ENCODE results near the gene SUV39H2.
"Not testable (repeated sequence)": the region's sequence is repeated elsewhere in the genome, so short reads cannot be mapped to it uniquely, and the experiment has no call there.

SUV39H2 gene

GRCh38 chr10:14876764-14877163 is 1.9 kb upstream of the SUV39H2 start:
- DNase-seq, result no peak

- peak; percentile 14 for DNase-seq
These were observed 660 bp downstream of the SUV39H2 start for GRCh38 chr10:14879124-14879927.

- no peak for DNase-seq
These were observed 1.2 kb downstream of the SUV39H2 start for GRCh38 chr10:14879928-14880193.

GRCh38 chr10:14880229-14880628 is 1.6 kb downstream of the SUV39H2 start:
- DNase-seq, result no peak

- DNase-seq, result peak; percentile 15
These were observed 5.4 kb downstream of the SUV39H2 start for GRCh38 chr10:14884082-14884481.

GRCh38 chr10:14889318-14889717 is 10.7 kb downstream of the SUV39H2 start:
- no peak for DNase-seq

GRCh38 chr10:14891151-14891550 is 12.5 kb downstream of the SUV39H2 start:
- no peak for DNase-seq

- DNase-seq, result peak; percentile 36
These were observed 25.7 kb downstream of the SUV39H2 start for GRCh38 chr10:14904316-14904732.

- no peak for DNase-seq
These were observed 26.2 kb downstream of the SUV39H2 start for GRCh38 chr10:14904864-14905263.

GRCh38 chr10:14905890-14906289 is 27.2 kb downstream of the SUV39H2 start:
- DNase-seq, result no peak

- no peak for DNase-seq
These were observed 28.1 kb downstream of the SUV39H2 start for GRCh38 chr10:14906765-14907164.

- not testable (repeated sequence) for DNase-seq
These were observed 28.9 kb downstream of the SUV39H2 start for GRCh38 chr10:14907591-14907990.

GRCh38 chr10:14909101-14909500 is 30.4 kb downstream of the SUV39H2 start:
- DNase-seq, result no peak

GRCh38 chr10:14910953-14911352 is 32.3 kb downstream of the SUV39H2 start:
- DNase-seq, result no peak

GRCh38 chr10:14911801-14912200 is 33.1 kb downstream of the SUV39H2 start:
- no peak for DNase-seq

GRCh38 chr10:14916600-14916999 is 37.9 kb downstream of the SUV39H2 start:
- DNase-seq, result no peak

GRCh38 chr10:14917827-14918226 is 39.2 kb downstream of the SUV39H2 start:
- DNase-seq, result no peak

GRCh38 chr10:14918964-14919363 is 40.3 kb downstream of the SUV39H2 start:
- no peak for DNase-seq

GRCh38 chr10:14924013-14924412 is 45.3 kb downstream of the SUV39H2 start:
- DNase-seq, result no peak

GRCh38 chr10:14925268-14925667 is 46.6 kb downstream of the SUV39H2 start:
- no peak for DNase-seq

GRCh38 chr10:14926061-14926470 is 47.4 kb downstream of the SUV39H2 start:
- DNase-seq, result no peak

GRCh38 chr10:14926722-14927416 is 48.2 kb downstream of the SUV39H2 start:
- peak; percentile 35 for DNase-seq

GRCh38 chr10:14930610-14931009 is 51.9 kb downstream of the SUV39H2 start:
- DNase-seq, result no peak

GRCh38 chr10:14936584-14936983 is 57.9 kb downstream of the SUV39H2 start:
- DNase-seq, result no peak

GRCh38 chr10:14938971-14939370 is 60.3 kb downstream of the SUV39H2 start:
- peak; percentile 65 for DNase-seq

All from inflammatory macrophage treated with lipopolysaccharide for 4 hours (primary cell).